Measurements from ENCODE around the gene UBE2D2. TPM values are rescaled to one million over a fixed set of nuclear protein-coding genes. Genes with fewer than 3 reads are reported as not detected.

The UBE2D2 gene
- total and polyA plus RNA-seq, 2 donors (not counting 1 experiment from before 2014, with no cell fraction given): 64.3 to 168 TPM

GRCh38 chr5:139651043-139651834 lies 90.1 kb downstream of the UBE2D2 start:
- intact Hi-C loops (cut with micrococcal nuclease): no loop called here
- Histone ChIP-seq H3K36me3 (replicated peaks in 1 of 2; ENCODE audit: control extremely low read depth in 1 of 2, control insufficient read depth in 1 of 2, extremely low read depth in 1 of 2, insufficient read depth in 2 of 2, low read length in 1 of 2) (peaks cover 0 to 13% of the 10 kb centered on the region in 2 experiments), H3K27me3 (replicated peaks in 1 of 4; ENCODE audit: control extremely low read depth in 1 of 4, control insufficient read depth in 3 of 4, insufficient read depth in 4 of 4, low read length in 3 of 4) (no peaks in the 10 kb centered on the region), H3K27ac (ENCODE audit: low read length in 2 of 2) (peak overlapping the region; percentile 71 to 90), H3K9ac (ENCODE audit: low read length) (peak overlapping the region; percentile 91), H3K9me3 (ENCODE audit: control extremely low read depth in 1 of 3, control insufficient read depth in 2 of 3, insufficient read depth in 1 of 3, low read length in 2 of 3) (no peaks in the 10 kb centered on the region), H3K4me1 (ENCODE audit: control insufficient read depth in 2 of 2, insufficient read depth in 2 of 2, low read length in 2 of 2) (peaks cover 67 to 74% of the 10 kb centered on the region in 2 donors), H4K20me1 (ENCODE audit: control insufficient read depth, insufficient read depth, low read length, poor library complexity, severe bottlenecking) (peaks cover 77% of the 10 kb centered on the region), H3K79me2 (ENCODE audit: control insufficient read depth, insufficient read depth, low read length) (peaks cover 93% of the 10 kb centered on the region), H2AFZ (ENCODE audit: insufficient read depth, low read depth, low read length, poor library complexity, severe bottlenecking) (no peak overlapping the region), H3K4me3 (ENCODE audit: control extremely low read depth in 1 of 5, extremely low read depth in 1 of 5, insufficient read depth in 1 of 5, low read depth in 2 of 5, low read length in 4 of 5) (peak overlapping the region; percentile 74 to 98 (median 95)), H3K4me2 (replicated peaks; ENCODE audit: low read depth, low read length, poor library complexity, severe bottlenecking) (peak overlapping the region; percentile 80)
- Mint-ChIP-seq H3K27ac (peak overlapping the region; percentile 94), H3K4me1 (peaks cover 71% of the 10 kb centered on the region), H3K27me3 (no peaks in the 10 kb centered on the region), H3K4me3 (peak overlapping the region; percentile 88), H3K9me3 (ENCODE audit: insufficient read depth) (no peaks in the 10 kb centered on the region)
- WGBS (ENCODE audit: insufficient coverage): 15% methylated on average over 9 of the region's 14 CpGs
- POLR2A ChIA-PET: interaction anchor here (0.5 to 13.2 kb wide), 21 partner anchors 9 to 309 kb away, joined by 3 to 511 read pairs (median 4); partner anchors contain the start of genes DNAJC18 and SPATA24
- ATAC-seq (ENCODE audit: low read depth): no peak
- no peak for DNase-seq
- TF ChIP-seq EZH2 (IDR thresholded peaks at IDR 0.05; ENCODE audit: borderline replicate concordance, insufficient read depth, low read depth, low read length, poor library complexity, severe bottlenecking) (no peak), CTCF (IDR thresholded peaks at IDR 0.05) (no peak)
- CTCF ChIA-PET: interaction anchor here (0.8 to 15.3 kb wide), 18 partner anchors 8 to 115 kb away, joined by 3 to 338 read pairs (median 4); partner anchors contain the start of gene UBE2D2

Data from B cell (primary cell).